Panc1 (cell line): ENCODE measurements around the gene DIP2C. TPM values are rescaled to one million over a fixed set of nuclear protein-coding genes. Genes with fewer than 3 reads are reported as not detected.

Source experiments
- ATAC-seq: fragments of 200-7000 bp; cut with Tn5 transposase; 2 replicates; pipeline ENCODE4 v1.9.1; 2020; ENCODE audit warnings: mild to moderate bottlenecking, moderate library complexity
- BruUV-seq: library from RNA; stranded (reverse); fragments of 400-500 nt; replicated peaks from 2 replicates; lab custom pipeline; 2021; lab: Mats Ljungman, UMichigan
- CTCF ChIA-PET: fragments of 300-600 bp; sonication (Branson Sonifier 250); formaldehyde crosslinking; loops from one replicate; lab custom pipeline; 2022; ENCODE audit warnings: antibody characterized with exemption; lab: Charles Lee
- POLR2A ChIA-PET: fragments of 300-600 bp; sonication (Branson Sonifier 250); formaldehyde crosslinking; loops from one replicate; lab custom pipeline; 2022; ENCODE audit warnings: antibody characterized with exemption; lab: Charles Lee
- DNase-seq: peaks from one replicate; pipeline ENCODE4 v3.0.0-alpha.2; 2010; ENCODE audit warnings: low read depth, low spot score
- H3K27ac ChIP-seq: 2 replicates; pipeline ENCODE4 v1.5.1; 2011; ENCODE audit warnings: mild to moderate bottlenecking, low read length, inconsistent platforms
- H3K27me3 ChIP-seq: fragments of 200-500 bp; sonication (Bioruptor generic); 2 replicates; pipeline ENCODE4 v1.6.0; 2014; ENCODE audit warnings: low read length, inconsistent platforms; ENCODE audit not compliant: control insufficient read depth, insufficient read depth
- H3K36me3 ChIP-seq: fragments of 200-500 bp; sonication (Bioruptor generic); 2 replicates; pipeline ENCODE4 v1.5.1; 2014; ENCODE audit warnings: inconsistent platforms, mild to moderate bottlenecking, low read length, moderate library complexity; ENCODE audit not compliant: control insufficient read depth, insufficient read depth
- H3K4me1 ChIP-seq: 2 replicates; pipeline ENCODE4 v1.5.1; 2011; ENCODE audit warnings: inconsistent platforms, mild to moderate bottlenecking, low read length, moderate library complexity; ENCODE audit not compliant: control insufficient read depth, insufficient read depth
- H3K4me3 ChIP-seq, 2 experiments: 2 replicates each; pipeline ENCODE4 v1.5.1; 2011 to 2012; ENCODE audit warnings: low read depth in 2 of 2, low read length in 2 of 2, mild to moderate bottlenecking in 2 of 2, inconsistent platforms in 1 of 2, moderate library complexity in 1 of 2
- H3K9me3 ChIP-seq: fragments of 200-500 bp; sonication (Bioruptor generic); 2 replicates; pipeline ENCODE4 v1.5.1; 2014; ENCODE audit warnings: low read depth, mild to moderate bottlenecking, inconsistent platforms, low read length, moderate library complexity; ENCODE audit not compliant: control insufficient read depth, insufficient read depth
- CTCF ChIP-seq: fragments of 450-650 bp; IDR thresholded peaks from 2 replicates; pipeline ENCODE4 v1.5.1; 2017; ENCODE audit warnings: mild to moderate bottlenecking
- POLR2AphosphoS5 ChIP-seq: IDR thresholded peaks from 2 replicates; pipeline ENCODE4 v1.6.1; 2012; ENCODE audit warnings: mild to moderate bottlenecking, low read depth, low read length, moderate library complexity
- REST ChIP-seq, 2 experiments: IDR thresholded peaks; 2 replicates each; pipeline ENCODE4 v1.6.1; 2011 to 2012; ENCODE audit warnings: low read depth in 2 of 2, control low read depth in 1 of 2, low read length in 1 of 2, mild to moderate bottlenecking in 1 of 2, moderate library complexity in 1 of 2; ENCODE audit not compliant: insufficient read depth in 1 of 2
- SIN3A ChIP-seq: IDR thresholded peaks from 2 replicates; pipeline ENCODE4 v1.6.1; 2012; ENCODE audit warnings: low read depth, mild to moderate bottlenecking, low read length, moderate library complexity, borderline replicate concordance; ENCODE audit not compliant: insufficient read depth
- TCF7L2 ChIP-seq: IDR thresholded peaks from 2 replicates; pipeline ENCODE4 v1.6.1; 2011; ENCODE audit warnings: mild to moderate bottlenecking, low read depth, low read length, inconsistent platforms
- in situ Hi-C: cut with HindIII; loops from 2 replicates; pipeline ENCODE4 v1.10.0; 2016; ENCODE audit warnings: low sequenced_read_pairs, low pct_unique_long_range_greater_than_20kb
- intact Hi-C: fragments of 100-400 bp; cut with micrococcal nuclease; formaldehyde crosslinking; loops from one replicate; pipeline ENCODE4 v1.10.0; 2022; ENCODE audit not compliant: unreplicated experiment
- total RNA-seq: library from RNA; stranded (reverse); gene quantifications from one replicate; pipeline ENCODE4 v1.2.1, GENCODE V29; 2021; ENCODE audit not compliant: unreplicated experiment

The DIP2C gene
- total RNA-seq, 1 experiment from 2014 or later, result 13.2 TPM

GRCh38 chr10:621513-621912 lies 68.0 kb downstream of the DIP2C start:
- BruUV-seq, result no TSS peak
- H3K9me3 ChIP-seq, result no peaks in the 10 kb centered on the region
- intact Hi-C loops, result no loop called here
- H3K36me3 ChIP-seq, result no peaks in the 10 kb centered on the region
- POLR2A ChIA-PET, result no interaction called here
- no peak for DNase-seq
- no peak for ATAC-seq
- TF ChIP-seq REST (IDR thresholded peaks at IDR 0.05; ENCODE audit: insufficient read depth in 1 of 2, low read depth in 2 of 2, low read length in 1 of 2) (no peak), TCF7L2 (no peak), SIN3A (no peak), POLR2AphosphoS5 (no peak), CTCF (no peak)
- H3K4me3 ChIP-seq, result no peak overlapping the region
- in situ Hi-C loops, result no loop called here
- CTCF ChIA-PET, result no interaction called here
- H3K4me1 ChIP-seq, result peaks cover 21% of the 10 kb centered on the region
- H3K27ac ChIP-seq, result no peak overlapping the region
- no peaks in the 10 kb centered on the region for H3K27me3 ChIP-seq

- DNase-seq (no peak), ATAC-seq (no peak)
- CTCF ChIA-PET, result no interaction called here
- no peak overlapping the region for H3K27ac ChIP-seq
- peaks cover 21% of the 10 kb centered on the region for H3K4me1 ChIP-seq
- no TSS peak for BruUV-seq
- POLR2A ChIA-PET, result no interaction called here
- no peaks in the 10 kb centered on the region for H3K36me3 ChIP-seq
- no peaks in the 10 kb centered on the region for H3K9me3 ChIP-seq
- intact Hi-C loops, result no loop called here
- H3K4me3 ChIP-seq, result no peak overlapping the region
- no peak for TF ChIP-seq REST (IDR thresholded peaks at IDR 0.05; ENCODE audit: insufficient read depth in 1 of 2, low read depth in 2 of 2, low read length in 1 of 2)
- TF ChIP-seq SIN3A, result no peak
- no peak for TF ChIP-seq TCF7L2
- TF ChIP-seq POLR2AphosphoS5, result no peak
- no peak for TF ChIP-seq CTCF
- in situ Hi-C loops, result no loop called here
- H3K27me3 ChIP-seq, result no peaks in the 10 kb centered on the region
These were observed 68.5 kb downstream of the DIP2C start for GRCh38 chr10:620971-621370.
